H54 (cell line): ENCODE data around the gene OGDH.
"Not testable (repeated sequence)": the region's sequence is repeated elsewhere in the genome, so short reads cannot be mapped to it uniquely, and the experiment has no call there.

Source experiments
- DNase-seq: peaks from one replicate; pipeline ENCODE4 v3.0.0; 2011; ENCODE audit warnings: low spot score, mixed read lengths; ENCODE audit not compliant: insufficient read length
- FAIRE-seq: peaks from 3 replicates; lab custom pipeline; 2011; peaks lifted over from hg19 to GRCh38; lab: Jason Lieb, UNC
- POLR2A ChIP-seq: IDR thresholded peaks from 2 replicates; pipeline ENCODE4 v1.6.1; 2011; ENCODE audit warnings: low read depth, mild to moderate bottlenecking, low read length

The OGDH gene

DNA sequence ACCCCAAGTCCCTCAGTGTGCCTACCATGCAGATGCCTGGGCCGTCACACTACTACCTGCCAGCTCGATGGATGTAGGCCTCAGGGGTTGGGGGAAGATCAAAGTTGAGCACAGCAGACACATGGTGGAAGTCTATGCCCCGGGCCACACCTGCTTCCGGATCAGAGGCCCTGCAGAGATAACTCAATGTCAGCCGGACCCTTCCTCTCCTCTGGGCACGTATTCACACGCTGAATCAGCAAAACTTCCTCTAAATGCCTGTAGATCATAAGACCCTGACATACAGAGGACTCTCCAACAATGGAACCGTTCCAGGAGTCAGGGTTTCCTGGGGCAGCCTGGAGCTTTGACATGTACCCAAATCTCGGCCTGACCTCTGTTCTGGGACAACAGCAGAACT is 36.5 kb upstream of the OGDH start:
- no peak for DNase-seq
- no peak for TF ChIP-seq POLR2A
- FAIRE-seq, result no peak

DNA sequence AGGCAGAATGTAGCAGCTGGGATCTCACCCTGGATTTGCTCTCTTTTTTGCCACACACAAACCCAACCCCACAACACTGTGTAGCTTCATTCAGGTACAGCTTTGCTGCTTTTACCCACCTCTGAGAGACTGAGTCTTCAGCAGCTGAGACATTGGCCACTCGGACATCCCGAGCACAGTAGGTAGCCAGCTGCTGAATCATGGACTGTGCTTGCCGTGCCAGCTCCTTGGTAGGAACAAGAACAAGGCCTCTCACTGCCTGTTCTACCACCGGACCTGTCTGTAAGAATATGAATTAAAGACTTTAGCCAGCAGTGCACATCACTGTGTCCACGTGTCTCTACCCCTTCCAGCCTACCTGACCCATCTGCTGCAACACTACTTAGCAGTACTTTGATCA is 33.7 kb upstream of the OGDH start:
- no peak for TF ChIP-seq POLR2A
- FAIRE-seq, result no peak
- DNase-seq, result no peak

DNA sequence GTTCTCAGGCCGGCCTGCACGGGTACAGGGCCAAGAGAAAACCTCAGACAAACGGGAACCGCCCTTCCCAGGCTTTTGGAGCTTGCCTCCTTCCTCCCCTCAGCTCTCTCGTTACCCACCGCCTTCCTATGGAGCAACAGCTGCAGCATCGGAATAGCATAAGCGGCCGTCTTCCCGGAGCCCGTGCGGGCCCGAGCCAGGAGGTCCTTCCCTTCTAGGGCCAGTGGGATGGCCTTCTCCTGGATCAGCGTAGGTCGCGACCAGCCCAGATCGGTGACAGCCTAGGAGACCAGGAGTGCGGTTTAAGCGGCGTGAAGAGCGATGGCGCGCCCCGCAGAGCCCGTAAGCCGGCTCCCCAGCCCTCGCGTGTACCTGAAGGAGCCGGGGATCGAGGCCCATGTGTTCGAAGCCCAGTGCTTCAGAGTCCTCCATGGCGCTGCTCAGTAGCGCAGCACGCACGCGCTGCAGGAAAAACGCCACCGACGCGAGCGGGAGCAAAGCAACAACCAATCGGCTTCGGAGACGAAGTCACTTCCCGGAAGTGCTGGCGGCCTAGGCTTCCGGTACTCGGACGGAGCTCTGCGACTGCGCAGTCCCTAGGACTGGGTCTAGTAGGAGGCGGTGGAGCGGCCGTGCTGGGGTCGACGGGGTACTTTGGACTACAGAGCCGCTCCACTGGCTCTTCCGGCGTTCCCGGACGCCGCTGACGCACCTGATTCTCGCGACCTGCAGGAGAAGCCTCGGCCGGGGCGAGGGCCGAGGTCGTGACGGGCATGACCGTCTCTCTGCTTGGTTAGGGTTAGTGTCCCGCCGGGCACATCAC is 32.8 kb upstream of the OGDH start, which contains the start of gene DDX56:
DDX56 (minus strand) TSS at position 445 of the 823 bp plus-strand sequence; CDS start at position 432, 13 bp downstream.
- FAIRE-seq (peak; percentile 23), DNase-seq (peak; percentile 99)
- peak; percentile 98 for TF ChIP-seq POLR2A

DNA sequence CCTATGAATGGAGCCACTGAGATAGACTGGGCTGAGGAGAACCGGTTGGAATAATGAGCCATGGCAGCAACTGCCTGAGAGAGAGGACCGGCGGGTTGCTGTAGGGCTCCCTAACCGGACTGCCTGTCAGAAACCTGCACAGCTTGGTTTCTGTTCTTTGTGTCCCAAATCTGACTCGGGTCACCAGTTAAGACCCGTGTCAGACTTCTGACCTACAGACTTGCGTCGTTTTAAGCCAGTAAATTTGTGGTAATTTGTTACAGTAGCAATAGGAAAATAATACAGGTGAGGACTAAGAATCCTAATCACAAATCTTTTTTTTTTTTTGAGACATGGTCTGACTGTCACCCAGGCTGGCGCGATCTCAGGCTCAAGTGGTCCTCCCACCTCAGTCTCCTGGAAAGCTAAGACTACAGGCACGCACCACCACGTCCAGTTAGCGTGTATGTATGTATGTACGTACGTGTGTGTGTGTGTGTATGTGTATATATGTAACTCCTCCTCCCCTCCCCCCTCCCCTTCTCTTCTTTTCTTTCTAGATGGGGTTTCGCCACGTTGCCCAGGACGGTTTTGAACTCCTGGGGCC is 32.0 kb upstream of the OGDH start:
- DNase-seq (no peak), FAIRE-seq (no peak)
- no peak for TF ChIP-seq POLR2A

DNA sequence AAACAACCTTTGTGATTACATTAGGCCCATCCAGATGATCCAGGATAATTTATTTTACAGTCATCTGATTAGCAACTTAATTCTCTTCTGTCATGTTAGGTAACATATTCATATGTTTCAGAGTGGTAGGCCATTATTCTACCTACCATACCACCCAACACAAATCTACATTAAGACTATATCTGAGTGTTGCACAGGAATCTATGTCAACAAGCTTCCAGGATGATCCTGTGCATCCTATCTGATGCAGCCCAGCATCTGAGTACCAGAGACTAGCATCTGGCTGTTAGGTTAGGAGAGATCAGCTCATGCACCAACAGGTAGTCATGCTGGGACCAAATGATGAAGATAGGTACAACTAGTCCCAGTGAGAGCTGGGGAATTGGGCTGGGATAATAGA is 31.4 kb upstream of the OGDH start:
- no peak for FAIRE-seq
- no peak for DNase-seq
- TF ChIP-seq POLR2A, result no peak

DNA sequence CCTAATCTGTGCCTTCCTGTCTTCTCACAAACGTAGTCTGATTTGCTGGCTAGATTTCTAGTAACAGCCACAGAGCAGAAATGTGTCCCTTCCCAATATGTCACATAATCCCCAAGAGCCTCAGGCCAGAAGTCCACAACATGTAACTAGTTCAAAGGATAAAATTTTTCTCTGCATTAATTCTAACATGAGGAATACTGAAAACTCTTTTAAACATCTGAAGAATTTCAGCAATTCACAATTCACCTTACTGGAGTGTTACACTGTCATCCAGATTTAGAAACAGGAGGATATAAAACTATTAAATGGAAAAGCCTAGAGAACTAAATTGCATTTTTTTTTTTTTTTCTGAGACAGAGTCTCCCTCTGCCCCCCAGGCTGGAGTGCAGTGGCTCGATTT is 30.2 kb upstream of the OGDH start:
- no peak for DNase-seq
- FAIRE-seq, result no peak
- TF ChIP-seq POLR2A, result no peak

DNA sequence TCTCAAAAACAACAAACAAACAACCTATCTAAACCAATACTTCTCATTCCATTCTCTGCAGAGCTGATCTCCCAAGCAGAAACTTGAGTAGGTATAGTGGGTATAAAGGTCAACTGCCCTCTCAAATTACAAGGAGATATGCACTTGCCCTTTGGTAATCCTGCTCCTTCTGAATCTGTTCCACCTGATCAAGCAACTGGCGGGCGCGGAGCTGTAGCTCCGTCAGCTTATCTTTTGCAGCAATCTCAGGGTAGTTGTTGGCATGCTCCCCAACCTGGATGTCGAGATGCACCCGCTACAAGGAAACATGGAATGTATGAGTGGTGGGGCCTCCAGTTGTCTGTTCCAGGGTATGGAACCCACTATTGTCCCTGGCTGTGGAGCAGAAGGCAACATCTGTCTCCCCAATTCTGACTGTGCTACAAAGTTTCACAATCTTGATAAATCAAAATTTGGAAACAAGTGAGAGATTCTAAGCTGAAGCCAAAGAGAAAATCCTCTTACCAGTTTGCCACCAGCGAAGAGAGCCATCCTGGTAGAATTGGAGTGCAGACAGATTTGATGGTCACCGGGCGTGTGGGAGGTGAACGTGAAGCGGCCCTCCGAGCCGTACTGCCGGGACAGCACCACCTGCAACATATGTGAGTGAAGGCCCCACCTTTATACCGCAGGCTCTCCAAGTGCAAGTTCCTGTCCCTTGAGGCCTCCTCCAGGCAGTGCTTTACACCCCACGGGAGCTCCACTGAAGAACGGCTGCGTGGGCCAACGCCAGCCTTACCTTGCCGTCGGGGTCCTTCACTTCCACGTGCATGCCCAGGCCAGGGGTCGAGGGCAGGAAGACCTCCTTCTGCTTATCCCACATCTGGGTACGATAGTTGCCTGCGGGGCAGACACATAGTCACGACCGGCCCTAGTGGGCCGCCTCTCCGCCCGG is 25.2 kb upstream of the OGDH start:
- peak; percentile 32; the same call in 1 of the 2 replicates for TF ChIP-seq POLR2A
- FAIRE-seq (no peak), DNase-seq (no peak)

DNA sequence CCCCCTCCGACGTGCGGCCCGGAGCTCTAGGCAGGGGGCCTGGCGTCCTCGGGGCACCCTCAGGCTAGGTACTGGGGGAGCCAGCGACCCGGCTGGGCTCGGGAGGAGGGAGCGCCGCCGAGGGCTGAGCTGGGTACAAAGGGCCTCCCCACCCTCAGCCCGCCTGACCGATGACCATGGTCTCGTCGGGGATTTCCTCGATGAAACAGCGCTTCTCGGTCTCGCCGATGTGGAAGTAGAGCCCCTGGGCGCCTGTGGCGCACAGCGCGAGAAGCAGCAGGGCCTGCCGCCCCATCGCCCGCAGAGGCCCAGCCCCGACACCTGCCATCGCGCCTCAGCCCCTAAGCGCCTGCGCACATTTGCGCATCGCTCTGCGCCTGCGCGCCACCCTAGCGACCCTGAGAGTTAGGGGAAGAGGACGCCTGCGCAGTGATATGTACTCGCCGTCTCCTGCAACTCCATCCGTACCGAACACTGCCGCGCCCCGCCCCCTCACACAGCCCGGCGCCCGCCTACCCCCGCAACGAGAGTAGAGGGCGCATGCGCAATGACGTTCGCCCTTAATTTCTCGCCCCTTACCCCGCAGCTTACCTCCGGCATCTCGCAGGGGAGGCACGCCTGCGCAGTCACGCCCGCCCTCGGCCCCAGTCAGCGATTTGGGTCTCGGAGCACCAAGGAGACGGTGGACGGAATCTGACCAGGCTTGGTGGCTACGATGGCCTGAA is 24.4 kb upstream of the OGDH start, which contains the start of gene TMED4:
TMED4 (minus strand) TSS at position 353 of the 725 bp plus-strand sequence; CDS start at position 328, 25 bp downstream.
- TF ChIP-seq POLR2A, result peak; percentile 96
- peak; percentile 68 for FAIRE-seq
- peak; percentile 99 for DNase-seq

DNA sequence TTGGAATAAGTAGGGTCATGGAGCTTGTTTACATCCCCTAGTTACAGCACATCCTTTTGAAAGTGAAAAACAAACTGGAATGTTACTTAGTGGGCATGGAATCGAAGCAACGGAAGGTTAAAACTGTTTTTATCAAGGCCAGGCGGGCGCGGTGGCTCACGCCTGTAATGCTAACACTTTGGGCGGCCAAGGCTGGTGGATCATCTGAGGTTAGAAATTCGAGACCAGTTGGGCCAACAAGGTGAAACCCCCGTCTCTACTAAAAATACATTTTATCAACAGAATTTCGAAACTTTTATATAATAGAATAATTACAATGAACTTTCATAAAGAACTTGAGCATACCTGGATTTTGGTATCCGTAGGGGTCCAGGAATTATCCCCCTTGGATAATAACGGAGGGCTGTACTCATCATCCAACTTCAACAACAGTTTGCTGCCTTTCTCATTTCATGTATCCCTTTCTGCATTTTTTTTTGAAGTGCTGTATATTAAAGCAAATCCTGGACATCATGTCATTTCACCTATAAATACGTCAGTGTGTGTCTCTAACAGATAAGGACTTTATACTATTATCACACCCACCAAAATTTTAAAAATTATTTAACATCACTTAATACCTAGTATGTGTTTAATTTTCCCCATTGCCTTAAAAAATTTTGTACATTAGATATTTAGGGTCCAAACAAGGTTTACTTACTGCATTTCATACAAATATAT is 23.1 kb upstream of the OGDH start:
- no peak for FAIRE-seq
- TF ChIP-seq POLR2A, result no peak
- DNase-seq, result no peak

DNA sequence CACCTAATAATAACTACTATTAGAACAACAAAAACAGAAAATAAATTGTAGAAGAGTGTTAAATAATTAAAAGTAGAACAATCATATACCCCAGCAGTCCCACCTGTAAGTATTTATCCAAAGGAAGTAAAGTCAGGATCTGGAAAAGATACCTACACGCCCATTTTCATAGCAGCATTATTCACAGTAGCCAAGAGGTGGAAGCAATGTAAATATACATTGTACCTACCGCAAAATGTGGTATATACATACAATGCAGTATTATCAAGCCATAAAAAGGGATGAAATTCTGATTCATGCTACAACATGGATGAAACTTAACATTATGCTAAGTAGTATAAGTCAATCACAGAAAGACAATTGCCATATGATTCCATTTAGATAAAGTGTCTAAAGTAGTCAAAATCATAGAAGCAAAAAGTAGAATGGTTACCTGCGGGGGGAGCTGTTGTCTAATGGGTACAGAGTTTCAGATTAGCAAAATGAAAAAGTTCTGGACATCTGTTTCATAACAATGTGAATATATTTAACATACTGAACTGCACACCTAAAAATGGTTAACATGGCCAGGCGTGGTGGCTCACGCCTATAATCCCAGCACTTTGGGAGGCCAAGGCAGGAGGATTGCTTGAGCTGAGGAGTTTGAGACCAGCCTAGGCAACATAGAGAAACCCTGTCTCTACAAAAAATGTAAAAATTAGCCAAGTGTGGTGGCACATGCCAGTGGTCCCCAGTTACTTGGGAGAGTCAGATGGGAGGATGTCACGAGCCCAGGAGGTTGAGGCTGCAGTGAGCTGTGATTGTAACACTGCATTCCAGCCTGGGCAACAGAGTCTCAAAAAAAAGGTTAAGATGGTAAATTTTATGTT is 18.4 kb upstream of the OGDH start:
- no peak for TF ChIP-seq POLR2A
- DNase-seq (no peak), FAIRE-seq (peak; percentile 71)

DNA sequence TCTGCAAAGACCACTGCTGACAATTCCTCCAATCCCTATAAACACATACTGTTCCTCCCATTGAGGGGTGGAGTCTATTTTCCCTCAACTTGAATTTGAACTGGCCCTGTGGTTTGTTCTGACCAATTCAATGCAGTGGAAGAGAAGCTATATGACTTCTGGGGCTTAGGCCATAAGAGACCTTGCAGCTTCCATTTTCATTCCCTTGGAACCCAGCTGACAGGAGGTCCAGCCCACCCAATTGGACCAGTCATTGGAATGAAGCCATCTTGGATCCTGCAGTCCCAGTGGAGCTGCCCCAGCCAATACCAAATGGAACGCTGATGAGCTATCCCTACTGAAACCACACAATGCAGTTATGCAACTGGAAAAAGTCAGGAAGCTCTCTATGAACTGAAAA is 15.5 kb upstream of the OGDH start:
- TF ChIP-seq POLR2A, result no peak
- DNase-seq (no peak), FAIRE-seq (no peak)

DNA sequence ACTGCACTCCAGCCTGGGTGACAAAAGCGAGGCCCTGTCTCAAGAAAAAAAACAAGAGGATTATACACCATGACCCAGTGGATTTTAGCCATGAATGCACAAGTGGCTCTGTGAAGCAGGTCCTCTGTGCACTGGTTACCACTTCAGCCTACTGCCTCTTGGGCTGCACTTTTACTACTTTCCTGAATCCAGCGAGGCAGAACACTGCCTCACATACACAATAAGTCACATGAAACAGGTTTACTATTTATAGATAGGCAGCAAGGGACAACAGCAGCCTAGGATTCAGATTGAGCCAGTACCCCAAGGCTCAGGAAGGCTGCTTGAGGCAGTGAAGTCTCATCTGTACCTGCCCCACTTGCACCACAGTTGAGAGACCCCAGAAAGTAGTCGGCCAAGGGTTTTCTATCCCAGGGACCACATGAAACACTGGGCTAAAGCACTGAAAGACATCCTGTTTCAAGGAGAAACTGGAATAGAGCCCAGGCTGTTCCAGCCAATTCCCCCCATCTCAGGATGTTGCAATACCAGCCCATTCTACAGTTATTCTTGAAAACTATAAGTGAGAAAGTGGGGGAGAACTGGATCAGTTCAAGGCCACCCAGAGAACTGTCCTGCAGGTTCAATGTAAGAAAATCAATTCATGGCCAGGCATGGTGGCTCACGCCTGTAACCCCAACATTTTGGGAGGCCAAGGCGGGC is 10.3 kb upstream of the OGDH start:
- DNase-seq, result no peak
- FAIRE-seq, result no peak
- TF ChIP-seq POLR2A, result no peak

DNA sequence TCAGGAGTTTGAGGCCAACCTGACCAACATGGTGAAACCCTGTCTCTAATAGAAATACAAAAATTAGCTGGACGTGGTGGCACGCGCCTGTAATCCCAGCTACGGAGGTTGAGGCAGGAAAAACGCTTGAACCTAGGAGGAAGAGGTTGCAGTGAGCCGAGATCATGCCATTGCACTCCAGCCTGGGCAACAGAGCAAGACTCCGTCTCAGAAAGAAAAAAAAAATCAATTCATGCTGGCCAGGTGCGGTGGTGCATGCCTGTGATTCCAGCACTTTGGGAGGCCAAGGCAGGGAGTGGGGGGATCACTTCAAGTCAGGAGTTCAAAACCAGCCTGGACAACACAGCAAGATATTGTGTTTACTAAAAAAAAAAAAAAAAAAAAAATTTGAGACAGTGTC is 9.2 kb upstream of the OGDH start:
- FAIRE-seq, result not testable (repeated sequence)

More for the DNA sequence above, 9.2 kb upstream of the OGDH start:
- DNase-seq, result not testable (repeated sequence)
